Measurements from ENCODE around the gene PDCD1. TPM values are rescaled to one million over a fixed set of nuclear protein-coding genes. Genes with fewer than 3 reads are reported as not detected.

Gene PDCD1
- total and polyA plus RNA-seq, 10 of the 15 experiments (the other 5 are each of a cell fraction or from before 2014, with no cell fraction given) = 0.62 to 6.4 (median 2.9) TPM; not detected in 2

DNA sequence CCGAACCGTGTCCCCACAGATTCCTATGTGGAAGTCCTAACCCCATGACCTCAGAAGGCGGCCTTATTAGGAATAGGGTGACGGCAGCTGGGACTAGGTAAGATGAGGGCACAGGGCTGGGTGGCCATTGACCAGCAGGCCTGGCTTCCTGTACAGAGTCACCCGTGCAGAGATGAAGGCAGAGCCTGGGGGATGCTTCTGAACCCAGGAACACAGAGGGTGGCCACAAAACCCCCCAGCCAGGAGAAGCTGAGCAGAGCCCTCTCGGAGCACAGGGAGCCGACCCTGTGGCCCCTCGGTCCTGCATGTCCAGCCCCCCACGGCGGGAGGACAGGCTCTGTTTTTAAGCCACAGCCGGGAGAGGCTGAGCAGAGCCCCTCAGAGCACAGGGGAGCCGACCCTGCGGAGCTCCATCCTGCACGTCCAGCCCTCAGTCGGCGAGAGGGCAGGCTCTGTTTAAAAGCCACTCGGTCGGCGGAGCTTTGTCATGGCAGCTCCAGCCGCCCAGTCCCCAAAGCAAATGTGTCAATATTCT is 2.7 kb downstream of the PDCD1 start:
- BruUV-seq (replicated peaks) = no TSS peak
- ChIA-PET CTCF (no interaction called here), POLR2A (no interaction called here), RAD21 (ENCODE audit: unreplicated experiment) (no interaction called here), SMC1A (ENCODE audit: uncharacterized antibody, unreplicated experiment) (no interaction called here)
- Histone ChIP-seq H3K36me3 (ENCODE audit: control insufficient read depth in 2 of 2, insufficient read depth in 2 of 2, low read length in 1 of 2) (no peaks in the 10 kb centered on the region), H3K27ac (ENCODE audit: control insufficient read depth, insufficient read depth) (no peak overlapping the region), H3K9me3 (replicated peaks; ENCODE audit: control insufficient read depth, insufficient read depth, low read length) (no peaks in the 10 kb centered on the region), H3K9ac (ENCODE audit: control insufficient read depth, insufficient read depth, low read length) (no peak overlapping the region), H2AFZ (ENCODE audit: control insufficient read depth, low read depth, low read length) (no peak overlapping the region), H3K79me2 (ENCODE audit: control insufficient read depth, insufficient read depth, low read length) (peaks cover 7% of the 10 kb centered on the region), H3K4me3 (no peak overlapping the region), H3K4me1 (ENCODE audit: control insufficient read depth, insufficient read depth, low read length) (peaks cover 23% of the 10 kb centered on the region), H4K20me1 (ENCODE audit: control insufficient read depth, insufficient read depth) (no peaks in the 10 kb centered on the region), H3K27me3 (replicated peaks in 1 of 2; ENCODE audit: control insufficient read depth in 2 of 2, insufficient read depth in 2 of 2, low read length in 1 of 2) (no peaks in the 10 kb centered on the region), H3K4me2 (ENCODE audit: control insufficient read depth, insufficient read depth) (no peak overlapping the region)
- 63% methylated on average over 20 of the region's 20 CpGs for WGBS (ENCODE audit: insufficient coverage, insufficient replicate concordance, low lambda C conversion rate, missing lambda C conversion rate)
- ATAC-seq (no peak), FAIRE-seq (no peak), DNase-seq (ENCODE audit: low read depth, low spot score) (no peak)
- intact Hi-C loops (cut with micrococcal nuclease; ENCODE audit: unreplicated experiment) (no loop called here), in situ Hi-C loops (cut with MboI) (no loop called here)
- TF ChIP-seq EZH2 (IDR thresholded peaks at IDR 0.05; ENCODE audit: borderline replicate concordance, control insufficient read depth, low read depth, low read length) = no peak
- TF ChIP-seq ETV6 (conservative IDR thresholded peaks at IDR 0.05 in 1 of 2, IDR thresholded peaks at IDR 0.05 in 1 of 2; ENCODE audit: borderline replicate concordance in 1 of 2, low read depth in 1 of 2) = no peak
- TF ChIP-seq ZBED1 (IDR thresholded peaks at IDR 0.05; ENCODE audit: borderline replicate concordance) = no peak
- TF ChIP-seq, protein P1, sequence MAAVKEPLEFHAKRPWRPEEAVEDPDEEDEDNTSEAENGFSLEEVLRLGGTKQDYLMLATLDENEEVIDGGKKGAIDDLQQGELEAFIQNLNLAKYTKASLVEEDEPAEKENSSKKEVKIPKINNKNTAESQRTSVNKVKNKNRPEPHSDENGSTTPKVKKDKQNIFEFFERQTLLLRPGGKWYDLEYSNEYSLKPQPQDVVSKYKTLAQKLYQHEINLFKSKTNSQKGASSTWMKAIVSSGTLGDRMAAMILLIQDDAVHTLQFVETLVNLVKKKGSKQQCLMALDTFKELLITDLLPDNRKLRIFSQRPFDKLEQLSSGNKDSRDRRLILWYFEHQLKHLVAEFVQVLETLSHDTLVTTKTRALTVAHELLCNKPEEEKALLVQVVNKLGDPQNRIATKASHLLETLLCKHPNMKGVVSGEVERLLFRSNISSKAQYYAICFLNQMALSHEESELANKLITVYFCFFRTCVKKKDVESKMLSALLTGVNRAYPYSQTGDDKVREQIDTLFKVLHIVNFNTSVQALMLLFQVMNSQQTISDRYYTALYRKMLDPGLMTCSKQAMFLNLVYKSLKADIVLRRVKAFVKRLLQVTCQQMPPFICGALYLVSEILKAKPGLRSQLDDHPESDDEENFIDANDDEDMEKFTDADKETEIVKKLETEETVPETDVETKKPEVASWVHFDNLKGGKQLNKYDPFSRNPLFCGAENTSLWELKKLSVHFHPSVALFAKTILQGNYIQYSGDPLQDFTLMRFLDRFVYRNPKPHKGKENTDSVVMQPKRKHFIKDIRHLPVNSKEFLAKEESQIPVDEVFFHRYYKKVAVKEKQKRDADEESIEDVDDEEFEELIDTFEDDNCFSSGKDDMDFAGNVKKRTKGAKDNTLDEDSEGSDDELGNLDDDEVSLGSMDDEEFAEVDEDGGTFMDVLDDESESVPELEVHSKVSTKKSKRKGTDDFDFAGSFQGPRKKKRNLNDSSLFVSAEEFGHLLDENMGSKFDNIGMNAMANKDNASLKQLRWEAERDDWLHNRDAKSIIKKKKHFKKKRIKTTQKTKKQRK (IDR thresholded peaks at IDR 0.05; ENCODE audit: low read depth, low read length) = no peak
- no peak for TF ChIP-seq SRF (IDR thresholded peaks at IDR 0.05; ENCODE audit: low read depth in 2 of 2, low read length in 2 of 2)
- TF ChIP-seq, protein P2, sequence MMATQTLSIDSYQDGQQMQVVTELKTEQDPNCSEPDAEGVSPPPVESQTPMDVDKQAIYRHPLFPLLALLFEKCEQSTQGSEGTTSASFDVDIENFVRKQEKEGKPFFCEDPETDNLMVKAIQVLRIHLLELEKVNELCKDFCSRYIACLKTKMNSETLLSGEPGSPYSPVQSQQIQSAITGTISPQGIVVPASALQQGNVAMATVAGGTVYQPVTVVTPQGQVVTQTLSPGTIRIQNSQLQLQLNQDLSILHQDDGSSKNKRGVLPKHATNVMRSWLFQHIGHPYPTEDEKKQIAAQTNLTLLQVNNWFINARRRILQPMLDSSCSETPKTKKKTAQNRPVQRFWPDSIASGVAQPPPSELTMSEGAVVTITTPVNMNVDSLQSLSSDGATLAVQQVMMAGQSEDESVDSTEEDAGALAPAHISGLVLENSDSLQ (IDR thresholded peaks at IDR 0.05) = no peak
- no peak for TF ChIP-seq EED (IDR thresholded peaks at IDR 0.05; ENCODE audit: low read depth)
- TF ChIP-seq, protein P3, sequence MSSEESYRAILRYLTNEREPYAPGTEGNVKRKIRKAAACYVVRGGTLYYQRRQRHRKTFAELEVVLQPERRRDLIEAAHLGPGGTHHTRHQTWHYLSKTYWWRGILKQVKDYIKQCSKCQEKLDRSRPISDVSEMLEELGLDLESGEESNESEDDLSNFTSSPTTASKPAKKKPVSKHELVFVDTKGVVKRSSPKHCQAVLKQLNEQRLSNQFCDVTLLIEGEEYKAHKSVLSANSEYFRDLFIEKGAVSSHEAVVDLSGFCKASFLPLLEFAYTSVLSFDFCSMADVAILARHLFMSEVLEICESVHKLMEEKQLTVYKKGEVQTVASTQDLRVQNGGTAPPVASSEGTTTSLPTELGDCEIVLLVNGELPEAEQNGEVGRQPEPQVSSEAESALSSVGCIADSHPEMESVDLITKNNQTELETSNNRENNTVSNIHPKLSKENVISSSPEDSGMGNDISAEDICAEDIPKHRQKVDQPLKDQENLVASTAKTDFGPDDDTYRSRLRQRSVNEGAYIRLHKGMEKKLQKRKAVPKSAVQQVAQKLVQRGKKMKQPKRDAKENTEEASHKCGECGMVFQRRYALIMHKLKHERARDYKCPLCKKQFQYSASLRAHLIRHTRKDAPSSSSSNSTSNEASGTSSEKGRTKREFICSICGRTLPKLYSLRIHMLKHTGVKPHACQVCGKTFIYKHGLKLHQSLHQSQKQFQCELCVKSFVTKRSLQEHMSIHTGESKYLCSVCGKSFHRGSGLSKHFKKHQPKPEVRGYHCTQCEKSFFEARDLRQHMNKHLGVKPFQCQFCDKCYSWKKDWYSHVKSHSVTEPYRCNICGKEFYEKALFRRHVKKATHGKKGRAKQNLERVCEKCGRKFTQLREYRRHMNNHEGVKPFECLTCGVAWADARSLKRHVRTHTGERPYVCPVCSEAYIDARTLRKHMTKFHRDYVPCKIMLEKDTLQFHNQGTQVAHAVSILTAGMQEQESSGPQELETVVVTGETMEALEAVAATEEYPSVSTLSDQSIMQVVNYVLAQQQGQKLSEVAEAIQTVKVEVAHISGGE (CRISPR knock-in tag; IDR thresholded peaks at IDR 0.05) = no peak
- no peak for TF ChIP-seq FOXK2 (IDR thresholded peaks at IDR 0.05)
